Measurements from ENCODE around the gene TTLL6.

The TTLL6 gene

GRCh38 chr17:48856122-48856821 is 39.2 kb upstream of the TTLL6 start:
- Histone ChIP-seq H3K36me3 (ENCODE audit: insufficient read depth, low read length) (peaks cover 28% of the 10 kb centered on the region), H3K4me3 (ENCODE audit: low read length, poor library complexity, severe bottlenecking) (no peak overlapping the region), H2AFZ (ENCODE audit: low read length) (no peak overlapping the region), H3K4me2 (ENCODE audit: low read depth, low read length, poor library complexity, severe bottlenecking) (peak overlapping the region; percentile 51), H3K9me2 (replicated peaks; ENCODE audit: low read depth, low read length) (no peaks in the 10 kb centered on the region), H3K27me3 (ENCODE audit: insufficient read depth, low read length, poor library complexity, severe bottlenecking) (no peaks in the 10 kb centered on the region), H3F3A (ENCODE audit: low read depth) (peaks cover 6% of the 10 kb centered on the region; the same call in 1 of the 2 replicates), H4K20me1 (ENCODE audit: insufficient read depth, low read length, poor library complexity, severe bottlenecking) (no peaks in the 10 kb centered on the region), H3K4me1 (ENCODE audit: insufficient read depth, low read length, poor library complexity, severe bottlenecking) (peaks cover 18% of the 10 kb centered on the region), H3K79me2 (ENCODE audit: insufficient read depth, low read length) (no peaks in the 10 kb centered on the region), H3K9ac (ENCODE audit: low read depth, low read length, poor library complexity, severe bottlenecking) (peak overlapping the region; percentile 36), H3K9me3 (ENCODE audit: insufficient read depth, low read depth, low read length) (no peaks in the 10 kb centered on the region)
- TF ChIP-seq EZH2phosphoT487 (IDR thresholded peaks at IDR 0.05; ENCODE audit: borderline replicate concordance) = no peak
- TF ChIP-seq, protein P1, sequence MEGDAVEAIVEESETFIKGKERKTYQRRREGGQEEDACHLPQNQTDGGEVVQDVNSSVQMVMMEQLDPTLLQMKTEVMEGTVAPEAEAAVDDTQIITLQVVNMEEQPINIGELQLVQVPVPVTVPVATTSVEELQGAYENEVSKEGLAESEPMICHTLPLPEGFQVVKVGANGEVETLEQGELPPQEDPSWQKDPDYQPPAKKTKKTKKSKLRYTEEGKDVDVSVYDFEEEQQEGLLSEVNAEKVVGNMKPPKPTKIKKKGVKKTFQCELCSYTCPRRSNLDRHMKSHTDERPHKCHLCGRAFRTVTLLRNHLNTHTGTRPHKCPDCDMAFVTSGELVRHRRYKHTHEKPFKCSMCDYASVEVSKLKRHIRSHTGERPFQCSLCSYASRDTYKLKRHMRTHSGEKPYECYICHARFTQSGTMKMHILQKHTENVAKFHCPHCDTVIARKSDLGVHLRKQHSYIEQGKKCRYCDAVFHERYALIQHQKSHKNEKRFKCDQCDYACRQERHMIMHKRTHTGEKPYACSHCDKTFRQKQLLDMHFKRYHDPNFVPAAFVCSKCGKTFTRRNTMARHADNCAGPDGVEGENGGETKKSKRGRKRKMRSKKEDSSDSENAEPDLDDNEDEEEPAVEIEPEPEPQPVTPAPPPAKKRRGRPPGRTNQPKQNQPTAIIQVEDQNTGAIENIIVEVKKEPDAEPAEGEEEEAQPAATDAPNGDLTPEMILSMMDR (conservative IDR thresholded peaks at IDR 0.05; ENCODE audit: low read length) = no peak

- no peak overlapping the region for H3K4me2 ChIP-seq (ENCODE audit: low read depth, low read length, poor library complexity, severe bottlenecking)
Measured at GRCh38 chr17:48854774-48855476, 37.9 kb upstream of the TTLL6 start.

GRCh38 chr17:48850792-48851323 is 33.8 kb upstream of the TTLL6 start:
- no peak overlapping the region for H3K4me2 ChIP-seq (ENCODE audit: low read depth, low read length, poor library complexity, severe bottlenecking)

More at GRCh38 chr17:48854774-48855476, 37.9 kb upstream of the TTLL6 start:
- Histone ChIP-seq H3K36me3 (ENCODE audit: insufficient read depth, low read length) (peaks cover 31% of the 10 kb centered on the region), H2AFZ (ENCODE audit: low read length) (no peak overlapping the region), H3F3A (ENCODE audit: low read depth) (peaks cover 6% of the 10 kb centered on the region; the same call in 1 of the 2 replicates), H4K20me1 (ENCODE audit: insufficient read depth, low read length, poor library complexity, severe bottlenecking) (no peaks in the 10 kb centered on the region), H3K9me3 (ENCODE audit: insufficient read depth, low read depth, low read length) (no peaks in the 10 kb centered on the region), H3K79me2 (ENCODE audit: insufficient read depth, low read length) (no peaks in the 10 kb centered on the region), H3K27me3 (ENCODE audit: insufficient read depth, low read length, poor library complexity, severe bottlenecking) (no peaks in the 10 kb centered on the region), H3K4me3 (ENCODE audit: low read length, poor library complexity, severe bottlenecking) (no peak overlapping the region), H3K9me2 (replicated peaks; ENCODE audit: low read depth, low read length) (no peaks in the 10 kb centered on the region), H3K4me1 (ENCODE audit: insufficient read depth, low read length, poor library complexity, severe bottlenecking) (peaks cover 18% of the 10 kb centered on the region), H3K9ac (ENCODE audit: low read depth, low read length, poor library complexity, severe bottlenecking) (no peak overlapping the region)
- TF ChIP-seq, protein P1 (conservative IDR thresholded peaks at IDR 0.05; ENCODE audit: low read length) = no peak
- no peak for TF ChIP-seq EZH2phosphoT487 (IDR thresholded peaks at IDR 0.05; ENCODE audit: borderline replicate concordance)

More at GRCh38 chr17:48850792-48851323, 33.8 kb upstream of the TTLL6 start:
- Histone ChIP-seq H4K20me1 (ENCODE audit: insufficient read depth, low read length, poor library complexity, severe bottlenecking) (no peaks in the 10 kb centered on the region), H3K4me1 (ENCODE audit: insufficient read depth, low read length, poor library complexity, severe bottlenecking) (peaks cover 9% of the 10 kb centered on the region), H3F3A (ENCODE audit: low read depth) (no peaks in the 10 kb centered on the region), H3K36me3 (ENCODE audit: insufficient read depth, low read length) (peaks cover 54% of the 10 kb centered on the region), H3K9me2 (replicated peaks; ENCODE audit: low read depth, low read length) (no peaks in the 10 kb centered on the region), H2AFZ (ENCODE audit: low read length) (no peak overlapping the region), H3K27me3 (ENCODE audit: insufficient read depth, low read length, poor library complexity, severe bottlenecking) (no peaks in the 10 kb centered on the region), H3K9me3 (ENCODE audit: insufficient read depth, low read depth, low read length) (no peaks in the 10 kb centered on the region), H3K9ac (ENCODE audit: low read depth, low read length, poor library complexity, severe bottlenecking) (no peak overlapping the region), H3K79me2 (ENCODE audit: insufficient read depth, low read length) (no peaks in the 10 kb centered on the region), H3K4me3 (ENCODE audit: low read length, poor library complexity, severe bottlenecking) (no peak overlapping the region)
- TF ChIP-seq, protein P1 (conservative IDR thresholded peaks at IDR 0.05; ENCODE audit: low read length) = no peak
- no peak for TF ChIP-seq EZH2phosphoT487 (IDR thresholded peaks at IDR 0.05; ENCODE audit: borderline replicate concordance)

Measured in Loucy (cell line).